ENCODE results near the gene MAP3K21.

The MAP3K21 gene

GRCh38 chr1:233357595-233358397 lies 30.3 kb downstream of the MAP3K21 start:
- no peak for DNase-seq (ENCODE audit: low read depth in 2 of 2, low spot score in 1 of 2)

- DNase-seq (ENCODE audit: low read depth in 2 of 2, low spot score in 1 of 2), result no peak
These were observed 31.9 kb downstream of the MAP3K21 start for GRCh38 chr1:233359431-233359830.

GRCh38 chr1:233359905-233360304 lies 32.4 kb downstream of the MAP3K21 start:
- no peak for DNase-seq (ENCODE audit: low read depth in 2 of 2, low spot score in 1 of 2)

GRCh38 chr1:233360525-233361102 lies 33.1 kb downstream of the MAP3K21 start:
- no peak for DNase-seq (ENCODE audit: low read depth in 2 of 2, low spot score in 1 of 2)

- no peak for DNase-seq (ENCODE audit: low read depth in 2 of 2, low spot score in 1 of 2)
These were observed 34.4 kb downstream of the MAP3K21 start for GRCh38 chr1:233361876-233362275.

GRCh38 chr1:233362743-233363142 lies 35.2 kb downstream of the MAP3K21 start:
- no peak for DNase-seq (ENCODE audit: low read depth in 2 of 2, low spot score in 1 of 2)

GRCh38 chr1:233364026-233364425 lies 36.5 kb downstream of the MAP3K21 start:
- no peak for DNase-seq (ENCODE audit: low read depth in 2 of 2, low spot score in 1 of 2)

GRCh38 chr1:233364695-233365539 lies 37.4 kb downstream of the MAP3K21 start:
- no peak for DNase-seq (ENCODE audit: low read depth in 2 of 2, low spot score in 1 of 2)

- DNase-seq (ENCODE audit: low read depth in 2 of 2, low spot score in 1 of 2), result no peak
These were observed 39.1 kb downstream of the MAP3K21 start for GRCh38 chr1:233366575-233366974.

GRCh38 chr1:233367057-233367803 lies 39.7 kb downstream of the MAP3K21 start:
- no peak for DNase-seq (ENCODE audit: low read depth in 2 of 2, low spot score in 1 of 2)

- no peak for DNase-seq (ENCODE audit: low read depth in 2 of 2, low spot score in 1 of 2)
These were observed 40.7 kb downstream of the MAP3K21 start for GRCh38 chr1:233368106-233368788.

- DNase-seq (ENCODE audit: low read depth in 2 of 2, low spot score in 1 of 2), result no peak
These were observed 41.2 kb downstream of the MAP3K21 start for GRCh38 chr1:233368789-233369130.

GRCh38 chr1:233372218-233373120 lies 44.9 kb downstream of the MAP3K21 start:
- DNase-seq (ENCODE audit: low read depth in 2 of 2, low spot score in 1 of 2), result no peak

GRCh38 chr1:233373226-233373625 lies 45.7 kb downstream of the MAP3K21 start:
- DNase-seq (ENCODE audit: low read depth in 2 of 2, low spot score in 1 of 2), result no peak

- no peak for DNase-seq (ENCODE audit: low read depth in 2 of 2, low spot score in 1 of 2)
These were observed 48.1 kb downstream of the MAP3K21 start for GRCh38 chr1:233375653-233376052.

GRCh38 chr1:233376382-233377110 lies 49.0 kb downstream of the MAP3K21 start:
- no peak for DNase-seq (ENCODE audit: low read depth in 2 of 2, low spot score in 1 of 2)

GRCh38 chr1:233379869-233380438 lies 52.4 kb downstream of the MAP3K21 start:
- no peak for DNase-seq (ENCODE audit: low read depth in 2 of 2, low spot score in 1 of 2)

- DNase-seq (ENCODE audit: low read depth in 2 of 2, low spot score in 1 of 2), result no peak
These were observed 54.3 kb downstream of the MAP3K21 start for GRCh38 chr1:233381806-233382205.

GRCh38 chr1:233383984-233384383 lies 56.5 kb downstream of the MAP3K21 start:
- no peak for DNase-seq (ENCODE audit: low read depth in 2 of 2, low spot score in 1 of 2)
